Stimulated activated CD4-positive, alpha-beta T cell treated with anti-CD3 and anti-CD28 coated beads, Interleukin-2, amount 100 ng/mL, for 4 hours (primary cell): ENCODE measurements around the gene NEUROD2.
A peak's percentile ranks its signal among the peaks of the same experiment; 100 is the strongest.

Source experiments
- DNase-seq: peaks from one replicate; pipeline ENCODE4 v3.0.0-alpha.2; 2020; ENCODE audit warnings: low read depth

NEUROD2 gene

GRCh38 chr17:39607851-39608130 lies at the start of gene NEUROD2:
NEUROD2 (minus strand) TSS chr17:39607920; CDS start chr17:39606599, 1,321 bp downstream.
- DNase-seq: no peak

DNA sequence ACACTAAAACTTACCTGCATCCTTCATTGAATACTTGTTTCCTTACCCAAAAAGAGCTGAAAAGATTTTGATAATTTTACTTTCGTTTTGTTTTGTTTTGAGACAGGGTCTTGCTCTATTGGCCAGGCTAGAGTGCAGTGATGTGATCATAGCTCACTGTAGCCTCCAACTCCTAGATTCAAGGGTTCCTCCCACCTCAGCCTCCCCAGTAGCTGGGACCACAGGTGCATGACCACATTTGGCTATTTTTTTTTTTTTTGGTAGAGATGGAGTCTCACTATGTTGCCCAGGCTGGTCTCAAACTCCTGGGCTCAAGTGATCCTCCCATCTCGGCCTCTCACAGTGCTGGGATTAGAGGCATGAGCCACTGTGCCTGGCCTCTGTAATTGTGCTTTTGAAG lies 47.4 kb upstream of the NEUROD2 start:
- no peak for DNase-seq

- DNase-seq: peak; percentile 65
Observed at GRCh38 chr17:39653662-39654331, 46.1 kb upstream of the NEUROD2 start.

- DNase-seq: no peak
Observed at GRCh38 chr17:39653316-39653661, 45.6 kb upstream of the NEUROD2 start.

- no peak for DNase-seq
Observed at GRCh38 chr17:39652587-39653315, 45.0 kb upstream of the NEUROD2 start.

DNA sequence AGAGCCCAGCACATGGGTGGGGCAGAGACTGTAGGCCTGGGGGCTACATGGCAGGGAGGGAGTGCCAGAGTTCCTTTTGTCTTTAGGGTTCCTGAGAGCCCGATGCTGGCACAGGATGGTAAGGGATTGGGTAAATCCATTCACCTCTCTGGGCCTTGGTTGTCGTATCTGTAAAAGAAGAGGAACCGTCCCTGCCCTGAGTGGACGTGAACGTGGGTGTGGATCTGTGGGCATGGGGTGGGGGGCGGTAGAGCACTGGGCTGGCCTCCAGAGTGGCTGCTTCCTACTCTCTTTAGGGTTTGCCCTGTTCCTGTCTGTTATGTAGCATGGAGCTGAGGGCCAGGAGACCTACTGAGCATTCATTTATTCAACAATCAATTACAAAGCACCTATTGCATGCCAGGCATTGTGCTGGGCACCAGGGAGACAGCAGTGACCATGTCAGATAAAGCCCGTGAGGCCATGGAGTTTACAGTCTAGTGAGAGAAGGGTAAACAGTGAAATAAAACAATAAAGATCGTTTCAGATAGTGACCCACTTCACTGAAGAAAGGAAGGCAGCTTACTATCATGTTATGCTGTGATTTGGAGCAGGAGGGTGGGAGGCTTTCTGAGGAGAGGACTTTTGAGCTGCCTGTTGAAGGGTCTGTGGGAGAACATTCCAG lies 44.3 kb upstream of the NEUROD2 start:
- no peak for DNase-seq

- no peak for DNase-seq
Observed at GRCh38 chr17:39650121-39650579, 42.4 kb upstream of the NEUROD2 start.

- DNase-seq: no peak
Observed at GRCh38 chr17:39648616-39649366, 41.1 kb upstream of the NEUROD2 start.

- no peak for DNase-seq
Observed at GRCh38 chr17:39647256-39647655, 39.5 kb upstream of the NEUROD2 start.

DNA sequence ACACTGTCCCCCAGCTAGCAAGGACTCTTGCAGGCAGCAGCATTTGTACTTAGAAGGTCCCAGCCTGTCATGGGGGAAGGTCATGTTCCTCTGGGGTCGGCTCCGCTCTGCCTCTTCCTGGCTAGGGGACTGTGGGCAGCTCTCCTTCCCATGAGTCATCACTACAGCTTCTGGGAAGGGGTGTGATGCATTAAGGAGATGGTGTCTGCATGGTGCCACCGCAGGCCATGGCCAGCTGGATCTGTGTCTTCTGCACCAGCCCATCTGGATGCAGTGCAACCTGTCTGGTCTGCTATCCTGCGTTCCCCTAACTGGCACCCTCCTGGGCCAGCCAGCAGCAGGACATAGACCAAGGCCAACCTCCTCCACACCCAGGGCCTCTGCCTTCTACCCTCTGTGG lies 35.6 kb upstream of the NEUROD2 start:
- no peak for DNase-seq

- DNase-seq: no peak
Observed at GRCh38 chr17:39642291-39643074, 34.8 kb upstream of the NEUROD2 start.

DNA sequence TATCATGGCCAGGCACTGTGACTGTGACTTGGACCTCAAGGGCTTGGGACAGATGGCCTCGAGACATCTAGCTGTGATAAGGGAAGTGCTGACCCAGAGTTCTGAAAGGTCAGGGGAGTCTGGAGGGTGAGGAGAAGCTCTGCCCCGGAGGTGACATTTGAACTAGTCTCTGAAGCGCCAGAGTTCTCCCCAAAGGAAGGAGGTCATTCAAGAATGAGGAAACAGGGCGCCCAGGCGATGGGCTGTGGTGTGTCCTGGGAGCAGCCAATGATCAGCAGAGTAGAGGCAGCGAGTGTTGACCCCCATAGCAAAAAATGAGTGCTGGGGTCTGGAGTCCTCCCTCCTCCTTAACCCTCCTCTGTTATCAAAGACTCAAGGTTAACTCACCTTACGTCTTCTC lies 34.2 kb upstream of the NEUROD2 start:
- DNase-seq: no peak

- DNase-seq: no peak
Observed at GRCh38 chr17:39641097-39641496, 33.4 kb upstream of the NEUROD2 start.

DNA sequence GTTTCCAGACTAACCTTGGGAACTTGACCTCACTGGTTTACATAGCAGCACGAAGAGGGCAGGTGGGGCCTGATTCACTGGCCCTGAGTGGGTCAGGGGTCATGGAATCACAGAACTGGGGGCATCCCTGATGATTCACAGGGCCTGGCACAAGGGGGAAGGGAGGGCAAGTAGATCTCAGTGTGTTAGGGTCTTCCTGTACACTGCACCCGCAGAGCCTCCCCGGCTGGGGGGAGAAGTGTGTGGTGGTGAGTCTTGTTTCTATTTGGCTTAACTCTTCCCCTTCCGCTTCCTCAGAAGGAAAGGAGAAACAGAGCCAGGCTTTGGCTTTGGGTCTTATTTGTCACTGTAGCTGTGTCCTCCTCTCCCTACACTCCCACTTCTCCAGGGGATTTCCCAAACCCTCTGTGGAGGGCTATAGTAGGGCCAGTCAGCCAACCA lies 32.9 kb upstream of the NEUROD2 start:
- no peak for DNase-seq

DNA sequence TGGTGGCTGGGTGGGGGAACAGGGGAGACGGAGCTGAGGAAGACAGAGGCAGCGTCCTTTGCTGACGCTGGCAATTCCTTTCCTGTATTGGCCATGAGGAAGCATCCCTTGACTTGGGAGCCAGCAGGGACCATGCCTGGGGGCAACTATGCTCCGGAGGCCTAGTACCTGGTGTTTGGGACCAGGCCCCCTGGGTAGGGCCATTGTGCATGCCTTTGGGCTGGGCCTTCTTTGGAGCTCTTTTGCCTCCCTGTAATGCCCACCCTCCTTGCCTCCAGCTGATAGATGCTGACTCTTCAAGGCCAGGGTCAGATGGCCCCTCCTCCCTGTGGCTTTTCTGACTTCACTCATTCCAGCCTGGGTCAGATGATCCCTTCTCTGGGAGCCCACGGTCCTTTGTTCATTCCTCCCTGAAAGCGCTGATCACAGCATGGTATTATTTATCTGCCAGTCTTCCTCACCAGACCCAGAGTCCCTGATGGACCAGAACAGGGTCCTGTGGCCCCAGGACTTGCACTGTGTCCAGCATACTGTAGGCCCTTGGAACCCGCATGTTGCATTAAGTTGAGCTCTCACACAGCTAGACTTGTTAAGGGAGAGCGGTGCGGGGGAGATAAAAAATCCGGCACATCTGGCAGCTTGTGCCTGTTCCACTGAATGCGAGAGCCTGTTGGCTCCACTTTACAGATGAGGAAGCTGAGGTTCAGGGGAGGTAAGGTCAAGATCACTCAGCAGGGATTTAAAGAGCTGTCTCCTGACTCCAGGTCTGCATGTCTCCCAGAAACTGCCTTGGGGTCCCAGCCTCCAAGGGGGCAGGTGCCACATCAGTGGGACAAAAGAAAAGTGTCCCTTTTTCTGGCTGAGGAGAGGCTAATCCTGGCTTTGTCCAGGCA lies 32.1 kb upstream of the NEUROD2 start:
- DNase-seq: no peak

DNA sequence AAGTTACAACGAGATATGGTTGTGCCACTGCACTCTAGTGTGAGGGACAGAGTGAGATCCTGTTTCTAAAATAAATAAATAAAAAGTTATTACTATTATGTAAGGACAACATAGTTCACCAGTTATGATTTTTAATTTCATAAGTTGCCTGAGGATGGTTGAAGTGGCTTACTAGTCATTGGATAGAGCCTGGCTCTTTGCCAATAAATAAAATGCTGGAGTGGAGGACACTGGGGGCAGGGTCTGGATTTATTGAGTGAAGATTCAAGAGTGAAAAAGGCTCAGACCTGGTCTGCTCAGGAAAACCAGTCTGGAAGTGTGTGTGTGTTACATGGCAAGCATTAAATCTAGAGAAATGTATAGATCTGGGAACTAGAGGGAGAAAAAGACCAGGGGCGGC lies 31.3 kb upstream of the NEUROD2 start:
- no peak for DNase-seq

DNA sequence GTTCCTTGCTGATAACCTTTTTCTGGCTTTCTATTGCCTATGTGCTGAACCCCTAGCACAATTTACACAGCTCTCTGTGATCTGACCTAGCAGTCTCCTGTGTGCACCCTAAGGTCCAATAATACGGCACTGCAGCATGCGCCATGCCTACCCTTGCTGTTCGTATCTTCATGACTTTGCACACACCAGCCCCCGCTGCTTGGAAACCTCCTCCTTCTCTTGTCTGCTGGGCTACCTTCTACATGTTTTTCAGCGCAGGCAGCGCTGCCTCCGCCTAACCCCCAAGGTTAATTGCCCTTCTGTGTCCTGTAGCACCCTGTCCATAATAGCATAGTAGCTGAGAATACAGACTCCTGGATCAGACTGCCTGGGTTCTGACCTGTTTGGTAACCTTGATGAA lies 30.6 kb upstream of the NEUROD2 start:
- no peak for DNase-seq

DNA sequence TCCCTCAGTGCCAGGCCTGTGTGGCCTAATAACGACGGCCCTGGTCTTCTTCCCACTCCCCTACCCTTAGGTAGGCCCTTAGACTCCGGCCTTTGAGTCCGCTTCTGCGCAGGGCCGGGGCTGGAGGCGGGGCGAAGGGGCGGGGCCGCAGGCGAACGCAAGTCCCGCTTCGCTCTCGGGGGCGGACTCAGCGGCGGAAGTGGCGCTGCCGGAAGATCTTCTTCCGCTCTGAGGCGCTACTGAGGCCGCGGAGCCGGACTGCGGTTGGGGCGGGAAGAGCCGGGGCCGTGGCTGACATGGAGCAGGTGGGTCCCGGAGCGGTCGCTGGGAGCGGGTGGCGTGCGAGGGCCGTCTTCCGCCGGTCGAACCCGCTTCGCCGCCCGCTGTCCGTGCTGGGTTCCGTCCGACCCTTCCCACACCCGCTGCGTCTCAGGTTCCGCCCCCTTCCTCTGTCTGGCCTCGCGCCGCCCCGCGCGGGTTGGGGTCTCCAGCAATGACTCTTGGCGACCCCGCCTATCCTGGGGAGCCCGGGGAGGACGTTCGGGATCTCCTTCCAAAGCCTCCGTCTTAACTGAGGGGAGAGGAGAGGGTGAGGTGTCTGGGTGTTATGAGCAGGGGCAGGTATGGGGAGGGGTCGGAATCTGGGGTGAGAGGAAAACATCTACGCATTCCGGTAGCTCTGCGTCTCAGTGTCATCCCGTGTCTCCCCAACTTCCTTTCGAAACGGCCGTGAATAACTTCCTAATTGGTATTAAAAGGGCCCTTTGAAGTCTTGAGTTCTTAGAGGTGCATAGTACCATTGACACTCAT lies 29.4 kb upstream of the NEUROD2 start, which contains the start of gene STARD3:
Gene STARD3 (plus strand): TSS at position 218 of the 810 bp plus-strand sequence. CDS start 16,388 bp downstream, outside the sequence.
- DNase-seq: peak; percentile 84

GRCh38 chr17:39636587-39636926 lies 28.8 kb upstream of the NEUROD2 start:
- no peak for DNase-seq

DNA sequence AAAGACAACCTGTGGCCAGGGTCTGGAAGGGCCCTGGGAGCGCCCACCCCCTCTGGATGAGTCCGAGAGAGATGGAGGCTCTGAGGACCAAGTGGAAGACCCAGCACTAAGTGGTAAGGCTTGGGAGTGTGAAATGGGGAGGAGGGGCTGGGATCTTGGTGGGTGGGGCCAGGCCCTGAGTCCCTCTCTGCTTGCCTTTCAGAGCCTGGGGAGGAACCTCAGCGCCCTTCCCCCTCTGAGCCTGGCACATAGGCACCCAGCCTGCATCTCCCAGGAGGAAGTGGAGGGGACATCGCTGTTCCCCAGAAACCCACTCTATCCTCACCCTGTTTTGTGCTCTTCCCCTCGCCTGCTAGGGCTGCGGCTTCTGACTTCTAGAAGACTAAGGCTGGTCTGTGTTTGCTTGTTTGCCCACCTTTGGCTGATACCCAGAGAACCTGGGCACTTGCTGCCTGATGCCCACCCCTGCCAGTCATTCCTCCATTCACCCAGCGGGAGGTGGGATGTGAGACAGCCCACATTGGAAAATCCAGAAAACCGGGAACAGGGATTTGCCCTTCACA lies 28.0 kb upstream of the NEUROD2 start:
- no peak for DNase-seq
